Peyer's patch (tissue), 4 donors: Measurements from ENCODE around the gene ROBO2.

ENCODE experiments used
- CTCF ChIP-seq, 6 experiments: fragments of 450-650 bp in 4 of 6; fragments of 200-600 bp in 2 of 6; sonication (generic) in 1 of 6; IDR thresholded peaks; one replicate each; pipeline ENCODE4 v1.5.1; 2017 to 2019; ENCODE audit warnings: antibody characterized with exemption in 6 of 6, mild to moderate bottlenecking in 3 of 6, moderate library complexity in 1 of 6
- POLR2A ChIP-seq, 2 donors: fragments of 450-650 bp; IDR thresholded peaks; one replicate each; pipeline ENCODE4 v1.5.1; 2017; ENCODE audit warnings: antibody characterized with exemption in 2 of 2, mild to moderate bottlenecking in 2 of 2, moderate library complexity in 2 of 2

GRCh38 chr3:77025471-77025870 lies 14.4 kb upstream of the ROBO2 start:
- TF ChIP-seq CTCF (IDR thresholded peaks at IDR 0.05) = no peak
- TF ChIP-seq POLR2A (IDR thresholded peaks at IDR 0.05) = no peak
